ENCODE data around the gene SAE1. TPM values are rescaled to one million over a fixed set of nuclear protein-coding genes. Genes with fewer than 3 reads are reported as not detected.

Gene SAE1
- total RNA-seq, 2 donors from 2014 or later = 187 to 240 TPM

DNA sequence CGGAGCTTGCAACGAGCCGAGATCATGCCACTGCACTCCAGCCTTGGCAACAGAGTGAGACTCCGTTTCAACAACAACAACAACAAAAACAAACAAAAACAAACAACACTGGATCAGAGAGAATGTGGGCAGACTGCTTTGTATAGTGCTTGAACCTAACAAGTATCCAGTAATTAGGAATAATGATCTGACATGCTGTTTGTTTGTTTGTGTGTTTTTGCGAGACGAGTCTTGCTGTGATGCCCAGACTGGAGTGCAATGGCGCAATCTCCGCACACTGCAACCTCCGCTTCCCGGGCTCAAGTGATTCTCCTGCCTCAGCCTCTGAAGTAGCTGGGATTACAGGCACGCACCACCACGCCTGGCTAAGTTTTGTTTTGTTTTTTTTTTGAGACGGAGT is 14.0 kb downstream of the SAE1 start:
- Histone ChIP-seq H3K9me3 (ENCODE audit: control insufficient read depth, low read length) (no peaks in the 10 kb centered on the region), H3K4me1 (ENCODE audit: control insufficient read depth, insufficient read depth, low read length) (no peaks in the 10 kb centered on the region), H3K4me3 (ENCODE audit: low read length) (no peak overlapping the region), H3K9ac (ENCODE audit: extremely low read depth, low read length, poor library complexity, severe bottlenecking) (no peak overlapping the region), H3K27ac (ENCODE audit: low read depth, low read length) (no peak overlapping the region), H3K27me3 (ENCODE audit: control insufficient read depth, insufficient read depth, low read length, poor library complexity, severe bottlenecking) (no peaks in the 10 kb centered on the region), H3K36me3 (ENCODE audit: control insufficient read depth, insufficient read depth, low read length) (peaks cover 88% of the 10 kb centered on the region)
- peaks cover 74% of the 10 kb centered on the region for H3K36me3 Mint-ChIP-seq (ENCODE audit: low read depth)
- H3K27me3 Mint-ChIP-seq (ENCODE audit: insufficient read depth) = no peaks in the 10 kb centered on the region
- peak overlapping the region; percentile 70 for H3K27ac Mint-ChIP-seq
- peaks cover 4% of the 10 kb centered on the region for H3K4me1 Mint-ChIP-seq
- TF ChIP-seq, protein P1, sequence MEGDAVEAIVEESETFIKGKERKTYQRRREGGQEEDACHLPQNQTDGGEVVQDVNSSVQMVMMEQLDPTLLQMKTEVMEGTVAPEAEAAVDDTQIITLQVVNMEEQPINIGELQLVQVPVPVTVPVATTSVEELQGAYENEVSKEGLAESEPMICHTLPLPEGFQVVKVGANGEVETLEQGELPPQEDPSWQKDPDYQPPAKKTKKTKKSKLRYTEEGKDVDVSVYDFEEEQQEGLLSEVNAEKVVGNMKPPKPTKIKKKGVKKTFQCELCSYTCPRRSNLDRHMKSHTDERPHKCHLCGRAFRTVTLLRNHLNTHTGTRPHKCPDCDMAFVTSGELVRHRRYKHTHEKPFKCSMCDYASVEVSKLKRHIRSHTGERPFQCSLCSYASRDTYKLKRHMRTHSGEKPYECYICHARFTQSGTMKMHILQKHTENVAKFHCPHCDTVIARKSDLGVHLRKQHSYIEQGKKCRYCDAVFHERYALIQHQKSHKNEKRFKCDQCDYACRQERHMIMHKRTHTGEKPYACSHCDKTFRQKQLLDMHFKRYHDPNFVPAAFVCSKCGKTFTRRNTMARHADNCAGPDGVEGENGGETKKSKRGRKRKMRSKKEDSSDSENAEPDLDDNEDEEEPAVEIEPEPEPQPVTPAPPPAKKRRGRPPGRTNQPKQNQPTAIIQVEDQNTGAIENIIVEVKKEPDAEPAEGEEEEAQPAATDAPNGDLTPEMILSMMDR (conservative IDR thresholded peaks at IDR 0.05) = no peak
- WGBS, 2 experiments (ENCODE audit: insufficient coverage in 1 of 2, insufficient read length in 1 of 2) = 95 to 98% methylated on average over 11 to 12 of the region's 13 CpGs
- DNase-seq = no peak
- H3K4me3 Mint-ChIP-seq = no peak overlapping the region
- H3K9me3 Mint-ChIP-seq = peaks cover 2% of the 10 kb centered on the region

DNA sequence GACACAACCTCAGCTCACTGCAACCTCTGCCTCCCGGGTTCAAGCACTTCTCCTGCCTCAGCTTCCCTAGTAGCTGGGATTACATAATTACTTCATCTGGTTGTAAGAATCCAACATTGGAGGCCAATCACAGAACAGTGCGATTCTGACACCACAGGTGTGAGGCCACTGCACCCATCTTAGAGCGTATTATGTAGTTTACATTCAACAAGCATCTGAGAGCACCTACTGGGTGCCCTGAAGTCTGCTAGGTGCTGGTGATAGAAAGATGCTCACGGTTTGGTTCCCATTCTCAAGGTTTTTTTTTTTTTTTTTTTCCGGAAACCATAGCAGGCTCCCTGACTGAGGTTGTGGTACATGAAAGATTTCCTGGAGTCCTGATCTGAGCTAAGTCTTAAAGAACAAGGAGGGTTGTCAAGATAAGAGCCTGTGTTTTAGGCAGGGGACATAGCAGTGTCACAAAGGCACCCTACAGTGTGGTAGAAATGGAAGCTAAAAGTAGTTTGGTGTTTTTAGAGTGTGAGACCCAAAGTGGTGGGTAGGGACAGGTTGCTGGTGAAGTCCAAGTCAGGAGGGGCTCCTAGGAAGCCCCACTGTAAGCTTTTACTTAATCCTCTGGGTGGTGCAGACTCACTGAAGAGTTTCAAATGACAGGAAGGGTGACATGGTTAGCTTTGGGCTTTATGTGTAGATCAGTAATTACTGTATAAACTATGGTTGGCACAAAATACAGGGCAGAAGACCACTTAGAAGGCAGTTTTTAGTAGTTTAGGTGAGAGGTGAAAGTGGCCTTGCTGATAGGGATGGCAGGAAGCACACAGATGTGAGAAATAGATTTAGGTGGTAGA is 15.2 kb downstream of the SAE1 start:
- peaks cover 81% of the 10 kb centered on the region for H3K36me3 Mint-ChIP-seq (ENCODE audit: low read depth)
- Histone ChIP-seq H3K27me3 (ENCODE audit: control insufficient read depth, insufficient read depth, low read length, poor library complexity, severe bottlenecking) (no peaks in the 10 kb centered on the region), H3K36me3 (ENCODE audit: control insufficient read depth, insufficient read depth, low read length) (peaks cover 95% of the 10 kb centered on the region), H3K9me3 (ENCODE audit: control insufficient read depth, low read length) (no peaks in the 10 kb centered on the region), H3K4me3 (ENCODE audit: low read length) (no peak overlapping the region), H3K4me1 (ENCODE audit: control insufficient read depth, insufficient read depth, low read length) (peaks cover 3% of the 10 kb centered on the region), H3K27ac (ENCODE audit: low read depth, low read length) (no peak overlapping the region), H3K9ac (ENCODE audit: extremely low read depth, low read length, poor library complexity, severe bottlenecking) (no peak overlapping the region)
- no peak overlapping the region for H3K4me3 Mint-ChIP-seq
- peaks cover 2% of the 10 kb centered on the region for H3K9me3 Mint-ChIP-seq
- no peaks in the 10 kb centered on the region for H3K27me3 Mint-ChIP-seq (ENCODE audit: insufficient read depth)
- 97 to 98% methylated on average over 4 to 5 of the region's 5 CpGs for WGBS, 2 experiments (ENCODE audit: insufficient coverage in 1 of 2, insufficient read length in 1 of 2)
- TF ChIP-seq, protein P1 (conservative IDR thresholded peaks at IDR 0.05) = no peak
- peaks cover 10% of the 10 kb centered on the region for H3K4me1 Mint-ChIP-seq
- no peak for DNase-seq
- peak overlapping the region; percentile 18 for H3K27ac Mint-ChIP-seq

DNA sequence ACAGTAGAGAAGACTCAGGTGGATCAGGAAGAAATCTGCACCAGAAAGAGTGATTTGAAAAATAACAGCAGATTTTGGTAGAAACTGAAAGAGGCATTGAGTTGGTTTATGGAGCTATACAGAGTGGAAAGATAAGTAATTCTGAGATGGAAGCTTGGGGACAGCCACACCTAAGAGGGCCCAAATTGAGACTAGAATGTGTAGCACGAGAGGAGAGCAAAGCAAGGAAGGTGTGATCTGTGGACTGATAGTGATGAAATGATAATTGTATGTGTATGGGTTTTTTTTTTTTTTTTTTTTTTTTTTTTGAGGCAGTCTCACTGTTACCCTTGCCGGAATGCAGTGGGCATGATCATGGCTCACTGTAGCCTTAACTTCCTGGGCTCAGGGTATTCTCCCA is 16.3 kb downstream of the SAE1 start:
- Mint-ChIP-seq H3K9me3 (peaks cover 2% of the 10 kb centered on the region), H3K27ac (peak overlapping the region; percentile 20), H3K36me3 (ENCODE audit: low read depth) (peaks cover 85% of the 10 kb centered on the region), H3K4me3 (no peak overlapping the region), H3K27me3 (ENCODE audit: insufficient read depth) (no peaks in the 10 kb centered on the region), H3K4me1 (peaks cover 15% of the 10 kb centered on the region)
- DNase-seq = no peak
- no peaks in the 10 kb centered on the region for H3K9me3 ChIP-seq (ENCODE audit: control insufficient read depth, low read length)
- H3K4me3 ChIP-seq (ENCODE audit: low read length) = no peak overlapping the region
- H3K9ac ChIP-seq (ENCODE audit: extremely low read depth, low read length, poor library complexity, severe bottlenecking) = no peak overlapping the region
- H3K4me1 ChIP-seq (ENCODE audit: control insufficient read depth, insufficient read depth, low read length) = peaks cover 8% of the 10 kb centered on the region
- 90 to 100% methylated on average over 2 of the region's 2 CpGs for WGBS, 2 experiments (ENCODE audit: insufficient coverage in 1 of 2, insufficient read length in 1 of 2)
- TF ChIP-seq, protein P1 (conservative IDR thresholded peaks at IDR 0.05) = no peak
- H3K27ac ChIP-seq (ENCODE audit: low read depth, low read length) = no peak overlapping the region
- peaks cover 94% of the 10 kb centered on the region for H3K36me3 ChIP-seq (ENCODE audit: control insufficient read depth, insufficient read depth, low read length)
- no peaks in the 10 kb centered on the region for H3K27me3 ChIP-seq (ENCODE audit: control insufficient read depth, insufficient read depth, low read length, poor library complexity, severe bottlenecking)

All from endodermal cell (in vitro differentiated cells).